HG03103 (cell line): ENCODE measurements around the gene CCDC85C.

Experiments used
- ATAC-seq: cut with Tn5 transposase; IDR thresholded peaks from one replicate; pipeline ENCODE4 v1.9.1; 2021; ENCODE audit warnings: low read depth; ENCODE audit not compliant: unreplicated experiment

The CCDC85C gene

DNA sequence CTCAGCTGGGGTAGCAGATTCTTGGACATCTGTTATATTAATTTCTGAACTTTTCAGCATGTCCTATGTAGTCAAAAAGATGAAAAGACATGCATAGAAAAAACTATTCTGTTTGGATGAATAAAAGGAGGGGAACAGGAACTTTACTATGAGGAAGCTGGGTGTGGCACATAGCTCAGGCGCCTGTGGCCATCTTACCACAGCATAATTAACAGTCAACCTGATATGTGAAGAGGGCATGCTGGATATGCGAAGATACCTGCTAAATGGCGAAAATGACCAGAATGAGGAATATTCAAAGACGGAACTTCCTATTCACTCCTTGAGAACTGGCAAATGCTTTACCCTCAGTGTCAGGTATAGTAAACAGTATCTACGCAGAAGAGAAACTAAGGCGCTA lies 141.8 kb downstream of the CCDC85C start:
- ATAC-seq = no peak

DNA sequence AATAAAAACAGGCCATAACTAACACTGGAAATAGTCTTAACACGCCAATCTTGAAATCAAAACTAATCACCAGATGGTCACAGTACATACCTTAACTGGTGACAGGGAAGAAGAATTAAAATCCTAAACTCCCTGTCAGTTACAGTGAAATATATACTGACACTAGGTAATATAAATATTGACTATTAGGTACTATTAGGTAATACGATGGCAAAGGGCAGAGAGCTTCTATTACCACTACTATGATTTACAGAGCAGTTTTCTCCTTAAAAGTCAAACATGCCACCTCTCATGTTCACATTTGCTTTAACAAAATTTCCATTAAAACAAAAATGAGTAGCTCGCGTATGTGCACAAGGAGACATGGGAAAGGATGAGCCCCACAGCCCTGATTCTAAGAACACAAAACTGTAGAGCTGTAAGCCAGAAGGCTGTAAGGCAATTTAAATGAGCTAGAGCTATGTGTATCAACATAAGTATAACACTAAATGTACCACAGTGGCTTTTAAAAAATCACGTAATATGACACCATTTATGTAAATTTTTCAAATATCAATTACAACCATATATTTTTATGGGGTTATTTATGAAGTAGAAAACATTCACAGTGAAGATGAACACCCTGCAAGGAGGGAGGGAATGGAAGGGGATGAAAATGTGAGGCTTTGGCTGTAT lies 142.5 kb downstream of the CCDC85C start:
- ATAC-seq = no peak

DNA sequence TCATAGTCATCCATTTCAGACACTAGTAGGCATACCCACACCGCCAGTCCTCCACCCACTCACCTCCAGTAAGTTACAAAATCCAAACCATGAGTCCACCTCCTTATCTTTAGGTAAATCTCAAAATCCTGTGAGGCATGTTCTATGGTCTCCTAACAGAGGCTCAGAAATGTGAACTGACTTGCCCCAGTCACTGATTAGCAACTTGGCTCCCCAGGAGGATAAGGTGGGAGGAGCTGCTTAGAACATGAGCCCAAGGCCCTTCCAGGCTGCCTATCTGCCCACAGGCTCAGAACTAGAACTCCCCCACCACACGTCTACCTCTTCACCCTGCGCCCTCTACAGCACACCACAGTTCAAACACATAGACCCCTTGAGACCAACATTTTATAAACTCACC lies 143.2 kb downstream of the CCDC85C start:
- no peak for ATAC-seq

DNA sequence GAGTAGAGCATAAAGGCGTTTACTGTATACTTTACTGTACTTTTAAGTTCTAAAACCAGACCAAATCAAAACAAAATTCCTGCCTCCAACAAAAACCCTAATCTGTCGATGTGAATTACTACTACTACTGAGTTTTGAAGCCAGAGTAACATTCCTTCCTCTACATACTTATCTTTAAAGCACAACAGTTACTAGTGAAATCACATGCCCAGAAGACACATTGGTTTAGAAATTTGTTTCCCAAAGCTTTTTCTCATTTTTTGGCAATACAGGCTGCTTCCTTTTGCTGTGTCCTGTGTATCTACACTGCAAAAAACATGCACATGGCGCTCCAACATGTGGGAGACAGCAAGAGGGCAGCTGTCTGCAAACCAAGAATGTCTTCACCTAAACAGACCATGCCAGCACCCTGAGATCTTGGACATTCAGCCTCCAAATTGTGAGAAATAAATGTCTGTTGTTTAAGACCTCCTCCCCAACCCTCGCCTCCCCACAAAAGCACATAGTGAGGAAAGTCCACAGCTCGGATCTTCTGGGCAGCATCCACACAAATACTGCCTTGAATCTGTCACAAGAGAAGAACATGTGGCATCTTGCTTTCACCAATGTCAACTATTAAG lies 144.4 kb downstream of the CCDC85C start:
- no peak for ATAC-seq

DNA sequence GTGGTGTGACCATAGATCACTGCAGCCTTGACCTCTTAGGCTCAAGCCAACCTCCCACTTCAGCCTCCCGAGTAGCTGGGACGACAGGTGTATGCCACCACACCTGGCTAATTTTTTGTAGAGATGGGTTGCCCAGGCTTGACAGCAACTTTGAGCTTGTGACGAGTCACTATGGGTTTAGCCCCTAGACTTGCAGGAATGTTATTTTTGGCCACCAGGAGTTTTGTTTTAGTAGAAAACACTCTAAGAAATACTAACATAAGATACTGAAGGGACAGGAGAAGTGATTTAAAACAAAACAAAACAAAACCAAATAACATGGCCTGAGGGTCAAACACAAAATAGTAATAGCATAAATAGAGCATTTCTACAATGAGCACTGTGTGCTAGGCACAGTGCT lies 149.8 kb downstream of the CCDC85C start:
- ATAC-seq = no peak

DNA sequence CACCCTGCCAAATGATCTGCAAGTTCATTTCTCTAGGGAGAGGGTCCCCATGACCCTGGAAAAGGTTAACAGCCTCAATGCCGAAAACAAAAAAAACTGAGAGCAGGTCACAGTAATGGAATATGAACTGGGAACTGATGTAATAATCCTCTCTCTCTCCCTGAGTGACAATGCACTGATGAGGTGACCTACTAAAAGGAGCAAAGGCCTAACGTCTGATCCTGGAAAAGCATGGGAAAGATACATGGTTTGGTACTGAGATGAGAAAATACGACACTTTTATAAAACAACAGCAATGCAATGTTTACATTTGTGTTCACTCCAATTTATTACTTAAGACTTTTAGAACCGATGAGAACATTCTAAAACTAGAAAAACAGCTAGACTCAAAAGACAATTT lies 151.0 kb downstream of the CCDC85C start:
- ATAC-seq = no peak

DNA sequence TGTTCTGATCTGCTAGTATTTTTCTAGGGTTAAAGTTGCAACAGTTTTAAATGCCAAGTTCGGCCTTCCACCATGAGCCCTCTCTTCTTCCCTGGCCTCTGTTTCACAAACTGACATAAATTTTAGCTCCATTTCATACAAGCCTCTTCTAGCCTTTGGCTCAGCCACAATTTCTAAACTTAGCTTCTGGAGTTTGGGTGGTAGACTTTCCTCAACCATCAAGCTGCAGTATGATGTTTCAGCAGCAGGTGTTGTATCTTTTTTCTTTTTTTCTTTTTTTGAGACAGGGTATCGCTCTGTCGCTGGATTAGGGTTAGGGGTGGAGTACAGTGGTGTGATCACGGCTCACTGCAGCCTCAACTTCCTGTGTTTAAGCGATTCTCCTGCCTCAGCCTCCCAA lies 152.8 kb downstream of the CCDC85C start:
- no peak for ATAC-seq

DNA sequence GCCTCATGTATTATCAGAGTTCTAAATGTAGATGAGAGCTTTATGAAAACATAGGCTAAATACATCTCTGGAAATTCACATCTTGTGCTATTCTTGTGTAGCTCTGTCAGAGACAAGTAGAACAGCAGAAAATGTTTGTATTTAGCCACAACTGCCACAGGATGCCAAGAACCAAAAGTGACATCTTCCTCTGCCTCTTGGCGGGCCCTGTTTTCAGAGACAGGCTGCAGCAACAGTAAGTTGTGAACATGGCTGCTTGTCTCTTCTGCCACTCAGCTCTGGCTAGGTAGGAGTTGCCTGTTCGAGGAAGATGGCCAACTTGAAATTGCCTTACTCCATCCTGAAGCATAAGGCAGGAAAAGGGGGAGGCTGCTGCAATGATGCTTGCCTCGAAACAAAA lies 153.7 kb downstream of the CCDC85C start:
- ATAC-seq = no peak
